Measurements from ENCODE around the gene CTRB1.

GRCh38 chr16:75249441-75249840 is 30.7 kb downstream of the CTRB1 start:
- TF ChIP-seq, protein P1, sequence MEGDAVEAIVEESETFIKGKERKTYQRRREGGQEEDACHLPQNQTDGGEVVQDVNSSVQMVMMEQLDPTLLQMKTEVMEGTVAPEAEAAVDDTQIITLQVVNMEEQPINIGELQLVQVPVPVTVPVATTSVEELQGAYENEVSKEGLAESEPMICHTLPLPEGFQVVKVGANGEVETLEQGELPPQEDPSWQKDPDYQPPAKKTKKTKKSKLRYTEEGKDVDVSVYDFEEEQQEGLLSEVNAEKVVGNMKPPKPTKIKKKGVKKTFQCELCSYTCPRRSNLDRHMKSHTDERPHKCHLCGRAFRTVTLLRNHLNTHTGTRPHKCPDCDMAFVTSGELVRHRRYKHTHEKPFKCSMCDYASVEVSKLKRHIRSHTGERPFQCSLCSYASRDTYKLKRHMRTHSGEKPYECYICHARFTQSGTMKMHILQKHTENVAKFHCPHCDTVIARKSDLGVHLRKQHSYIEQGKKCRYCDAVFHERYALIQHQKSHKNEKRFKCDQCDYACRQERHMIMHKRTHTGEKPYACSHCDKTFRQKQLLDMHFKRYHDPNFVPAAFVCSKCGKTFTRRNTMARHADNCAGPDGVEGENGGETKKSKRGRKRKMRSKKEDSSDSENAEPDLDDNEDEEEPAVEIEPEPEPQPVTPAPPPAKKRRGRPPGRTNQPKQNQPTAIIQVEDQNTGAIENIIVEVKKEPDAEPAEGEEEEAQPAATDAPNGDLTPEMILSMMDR (IDR thresholded peaks at IDR 0.05), result no peak
- TF ChIP-seq ZFX (IDR thresholded peaks at IDR 0.05; ENCODE audit: borderline replicate concordance), result no peak
